ENCODE measurements around the gene HIBADH. TPM values are rescaled to one million over a fixed set of nuclear protein-coding genes. Genes with fewer than 3 reads are reported as not detected.

The HIBADH gene
- total RNA-seq, 1 experiment from 2014 or later = 31.2 TPM

DNA sequence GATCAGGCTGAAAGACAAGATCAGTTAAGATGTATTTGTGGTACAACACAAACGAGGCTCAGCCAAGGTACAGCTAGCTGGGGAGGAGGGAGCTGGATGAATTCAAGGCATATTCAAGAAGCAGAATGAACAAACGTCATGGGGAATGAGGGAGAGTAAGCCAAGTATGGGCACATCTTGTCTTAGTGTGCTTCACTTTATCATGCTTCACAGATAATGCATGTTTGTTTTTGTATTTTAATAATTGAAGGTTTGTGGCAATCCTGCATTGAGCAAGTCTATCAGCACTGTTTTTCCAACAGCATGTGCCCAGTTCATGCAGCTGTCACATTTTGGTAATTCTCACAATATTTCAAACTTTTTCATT is 135.4 kb downstream of the HIBADH start:
- in situ Hi-C loops (cut with HindIII; ENCODE audit: low pct_unique_long_range_greater_than_20kb, low sequenced_read_pairs) = no loop called here
- TF ChIP-seq SIN3A (IDR thresholded peaks at IDR 0.05; ENCODE audit: borderline replicate concordance, insufficient read depth, low read depth, low read length) (no peak), POLR2AphosphoS5 (IDR thresholded peaks at IDR 0.05; ENCODE audit: low read depth, low read length) (no peak), TCF7L2 (IDR thresholded peaks at IDR 0.05; ENCODE audit: low read depth, low read length) (no peak)
- TF ChIP-seq, protein P1, sequence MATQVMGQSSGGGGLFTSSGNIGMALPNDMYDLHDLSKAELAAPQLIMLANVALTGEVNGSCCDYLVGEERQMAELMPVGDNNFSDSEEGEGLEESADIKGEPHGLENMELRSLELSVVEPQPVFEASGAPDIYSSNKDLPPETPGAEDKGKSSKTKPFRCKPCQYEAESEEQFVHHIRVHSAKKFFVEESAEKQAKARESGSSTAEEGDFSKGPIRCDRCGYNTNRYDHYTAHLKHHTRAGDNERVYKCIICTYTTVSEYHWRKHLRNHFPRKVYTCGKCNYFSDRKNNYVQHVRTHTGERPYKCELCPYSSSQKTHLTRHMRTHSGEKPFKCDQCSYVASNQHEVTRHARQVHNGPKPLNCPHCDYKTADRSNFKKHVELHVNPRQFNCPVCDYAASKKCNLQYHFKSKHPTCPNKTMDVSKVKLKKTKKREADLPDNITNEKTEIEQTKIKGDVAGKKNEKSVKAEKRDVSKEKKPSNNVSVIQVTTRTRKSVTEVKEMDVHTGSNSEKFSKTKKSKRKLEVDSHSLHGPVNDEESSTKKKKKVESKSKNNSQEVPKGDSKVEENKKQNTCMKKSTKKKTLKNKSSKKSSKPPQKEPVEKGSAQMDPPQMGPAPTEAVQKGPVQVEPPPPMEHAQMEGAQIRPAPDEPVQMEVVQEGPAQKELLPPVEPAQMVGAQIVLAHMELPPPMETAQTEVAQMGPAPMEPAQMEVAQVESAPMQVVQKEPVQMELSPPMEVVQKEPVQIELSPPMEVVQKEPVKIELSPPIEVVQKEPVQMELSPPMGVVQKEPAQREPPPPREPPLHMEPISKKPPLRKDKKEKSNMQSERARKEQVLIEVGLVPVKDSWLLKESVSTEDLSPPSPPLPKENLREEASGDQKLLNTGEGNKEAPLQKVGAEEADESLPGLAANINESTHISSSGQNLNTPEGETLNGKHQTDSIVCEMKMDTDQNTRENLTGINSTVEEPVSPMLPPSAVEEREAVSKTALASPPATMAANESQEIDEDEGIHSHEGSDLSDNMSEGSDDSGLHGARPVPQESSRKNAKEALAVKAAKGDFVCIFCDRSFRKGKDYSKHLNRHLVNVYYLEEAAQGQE (IDR thresholded peaks at IDR 0.05; ENCODE audit: insufficient read depth in 1 of 2, low read depth in 2 of 2, low read length in 1 of 2) = no peak
- TF ChIP-seq, protein P2, sequence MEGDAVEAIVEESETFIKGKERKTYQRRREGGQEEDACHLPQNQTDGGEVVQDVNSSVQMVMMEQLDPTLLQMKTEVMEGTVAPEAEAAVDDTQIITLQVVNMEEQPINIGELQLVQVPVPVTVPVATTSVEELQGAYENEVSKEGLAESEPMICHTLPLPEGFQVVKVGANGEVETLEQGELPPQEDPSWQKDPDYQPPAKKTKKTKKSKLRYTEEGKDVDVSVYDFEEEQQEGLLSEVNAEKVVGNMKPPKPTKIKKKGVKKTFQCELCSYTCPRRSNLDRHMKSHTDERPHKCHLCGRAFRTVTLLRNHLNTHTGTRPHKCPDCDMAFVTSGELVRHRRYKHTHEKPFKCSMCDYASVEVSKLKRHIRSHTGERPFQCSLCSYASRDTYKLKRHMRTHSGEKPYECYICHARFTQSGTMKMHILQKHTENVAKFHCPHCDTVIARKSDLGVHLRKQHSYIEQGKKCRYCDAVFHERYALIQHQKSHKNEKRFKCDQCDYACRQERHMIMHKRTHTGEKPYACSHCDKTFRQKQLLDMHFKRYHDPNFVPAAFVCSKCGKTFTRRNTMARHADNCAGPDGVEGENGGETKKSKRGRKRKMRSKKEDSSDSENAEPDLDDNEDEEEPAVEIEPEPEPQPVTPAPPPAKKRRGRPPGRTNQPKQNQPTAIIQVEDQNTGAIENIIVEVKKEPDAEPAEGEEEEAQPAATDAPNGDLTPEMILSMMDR (IDR thresholded peaks at IDR 0.05) = no peak

DNA sequence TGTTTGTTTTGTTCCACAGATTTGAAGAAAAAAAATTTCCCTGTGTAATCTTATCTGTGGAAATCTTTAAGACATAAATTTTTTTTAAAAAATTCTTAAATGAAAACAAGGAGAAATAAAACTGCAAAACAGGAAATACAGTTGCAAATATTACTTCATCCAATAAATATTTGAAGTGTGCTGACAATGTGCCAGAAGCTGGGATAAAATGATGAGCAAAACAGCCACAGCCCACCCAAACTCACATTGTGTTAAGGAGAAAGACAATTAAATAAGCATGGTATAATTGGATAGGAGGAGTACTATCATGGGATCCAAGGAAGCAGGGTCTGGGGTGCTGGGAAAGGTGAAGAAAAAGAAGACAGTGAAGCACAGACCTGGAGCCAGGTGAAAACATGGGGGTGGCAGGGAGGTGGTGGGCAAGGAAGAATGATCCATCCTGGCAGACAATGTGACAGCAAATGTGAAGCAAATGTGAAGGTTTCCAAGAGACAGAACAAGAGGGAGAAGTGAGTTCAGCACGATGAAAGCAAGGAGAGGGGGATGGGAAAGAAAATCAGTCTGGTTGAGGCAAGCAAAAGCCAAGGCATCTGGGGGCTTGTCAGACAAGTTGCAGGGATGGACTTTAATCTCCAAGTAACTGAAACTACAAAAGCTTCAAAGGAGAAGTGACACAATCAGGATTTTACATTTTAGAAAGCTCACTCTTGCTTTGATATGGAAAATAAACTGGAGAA is 135.9 kb downstream of the HIBADH start:
- no peaks in the 10 kb centered on the region for H3K36me3 ChIP-seq (ENCODE audit: control insufficient read depth, insufficient read depth, low read length)
- H3K9me3 ChIP-seq (ENCODE audit: control insufficient read depth, insufficient read depth, low read depth, low read length) = no peaks in the 10 kb centered on the region
- POLR2A ChIA-PET = no interaction called here
- BruUV-seq (replicated peaks) = no TSS peak
- no peak for TF ChIP-seq POLR2AphosphoS5 (IDR thresholded peaks at IDR 0.05; ENCODE audit: low read depth, low read length)
- TF ChIP-seq, protein P1 (IDR thresholded peaks at IDR 0.05; ENCODE audit: insufficient read depth in 1 of 2, low read depth in 2 of 2, low read length in 1 of 2) = no peak
- TF ChIP-seq TCF7L2 (IDR thresholded peaks at IDR 0.05; ENCODE audit: low read depth, low read length) = no peak
- no peak for TF ChIP-seq SIN3A (IDR thresholded peaks at IDR 0.05; ENCODE audit: borderline replicate concordance, insufficient read depth, low read depth, low read length)
- TF ChIP-seq, protein P2 (IDR thresholded peaks at IDR 0.05) = no peak
- ATAC-seq = no peak
- CTCF ChIA-PET = no interaction called here
- no peak overlapping the region for H3K27ac ChIP-seq (ENCODE audit: low read length)
- intact Hi-C loops (cut with micrococcal nuclease; ENCODE audit: unreplicated experiment) (no loop called here), in situ Hi-C loops (cut with HindIII; ENCODE audit: low pct_unique_long_range_greater_than_20kb, low sequenced_read_pairs) (no loop called here)
- DNase-seq (ENCODE audit: low read depth, low spot score) = no peak
- no peak overlapping the region for H3K4me3 ChIP-seq (ENCODE audit: low read depth in 2 of 2, low read length in 2 of 2)
- H3K4me1 ChIP-seq (ENCODE audit: control insufficient read depth, insufficient read depth, low read length) = no peaks in the 10 kb centered on the region
- H3K27me3 ChIP-seq (ENCODE audit: control insufficient read depth, insufficient read depth, low read length) = no peaks in the 10 kb centered on the region

More for the DNA sequence above, 135.4 kb downstream of the HIBADH start:
- intact Hi-C loops (cut with micrococcal nuclease; ENCODE audit: unreplicated experiment) = no loop called here
- POLR2A ChIA-PET = no interaction called here
- no TSS peak for BruUV-seq (replicated peaks)
- ATAC-seq (no peak), DNase-seq (ENCODE audit: low read depth, low spot score) (no peak)
- CTCF ChIA-PET = no interaction called here
- H3K27ac ChIP-seq (ENCODE audit: low read length) = no peak overlapping the region
- H3K4me1 ChIP-seq (ENCODE audit: control insufficient read depth, insufficient read depth, low read length) = no peaks in the 10 kb centered on the region
- H3K9me3 ChIP-seq (ENCODE audit: control insufficient read depth, insufficient read depth, low read depth, low read length) = no peaks in the 10 kb centered on the region
- no peak overlapping the region for H3K4me3 ChIP-seq (ENCODE audit: low read depth in 2 of 2, low read length in 2 of 2)
- H3K27me3 ChIP-seq (ENCODE audit: control insufficient read depth, insufficient read depth, low read length) = no peaks in the 10 kb centered on the region
- no peaks in the 10 kb centered on the region for H3K36me3 ChIP-seq (ENCODE audit: control insufficient read depth, insufficient read depth, low read length)

Data from Panc1 (cell line).